Measurements from ENCODE around the gene CLCN2. TPM values are rescaled to one million over a fixed set of nuclear protein-coding genes. Genes with fewer than 3 reads are reported as not detected.

CLCN2 gene
- total RNA-seq, 1 experiment from 2014 or later: 4.5 TPM

GRCh38 chr3:184383033-184383740 lies 21.8 kb upstream of the CLCN2 start:
- TF ChIP-seq CTCF (IDR thresholded peaks at IDR 0.05; ENCODE audit: unreplicated experiment): no peak
- no TSS peak for BruUV-seq (replicated peaks)
- Mint-ChIP-seq H3K4me1 (ENCODE audit: insufficient read depth, unreplicated experiment) (no peaks in the 10 kb centered on the region), H3K4me3 (ENCODE audit: unreplicated experiment) (no peak overlapping the region), H3K27ac (ENCODE audit: low read depth, unreplicated experiment) (no peak overlapping the region), H3K9me3 (ENCODE audit: unreplicated experiment) (no peaks in the 10 kb centered on the region), H3K27me3 (ENCODE audit: insufficient read depth, unreplicated experiment) (peaks cover 22% of the 10 kb centered on the region), H3K36me3 (ENCODE audit: insufficient read depth, unreplicated experiment) (no peaks in the 10 kb centered on the region)
- intact Hi-C loops (cut with micrococcal nuclease): no loop called here
- ChIA-PET CTCF (interaction anchor here (1.8 to 2.0 kb wide), 2 partner anchors 9 to 11 kb away, joined by 7 to 9 read pairs; no protein-coding TSS in a partner anchor), POLR2A (interaction anchor here (1.2 to 2.1 kb wide), 2 partner anchors 11 to 21 kb away, joined by 3 to 7 read pairs; partner anchors contain the start of genes CLCN2 and POLR2H)
- no peak for DNase-seq (ENCODE audit: unreplicated experiment)

- DNase-seq (ENCODE audit: unreplicated experiment): no peak
- intact Hi-C loops (cut with micrococcal nuclease): no loop called here
- BruUV-seq (replicated peaks): no TSS peak
- Mint-ChIP-seq H3K27me3 (ENCODE audit: insufficient read depth, unreplicated experiment) (peaks cover 23% of the 10 kb centered on the region), H3K9me3 (ENCODE audit: unreplicated experiment) (no peaks in the 10 kb centered on the region), H3K4me3 (ENCODE audit: unreplicated experiment) (no peak overlapping the region), H3K27ac (ENCODE audit: low read depth, unreplicated experiment) (no peak overlapping the region), H3K4me1 (ENCODE audit: insufficient read depth, unreplicated experiment) (no peaks in the 10 kb centered on the region), H3K36me3 (ENCODE audit: insufficient read depth, unreplicated experiment) (no peaks in the 10 kb centered on the region)
- ChIA-PET CTCF (interaction anchor here (1.7 to 1.8 kb wide), 2 partner anchors 10 to 159 kb away, joined by 6 to 7 read pairs; no protein-coding TSS in a partner anchor), POLR2A (no interaction called here)
- no peak for TF ChIP-seq CTCF (IDR thresholded peaks at IDR 0.05; ENCODE audit: unreplicated experiment)
Observed at GRCh38 chr3:184382326-184383032, 21.1 kb upstream of the CLCN2 start.

- H3K9me3 Mint-ChIP-seq (ENCODE audit: unreplicated experiment): no peaks in the 10 kb centered on the region
- no peak overlapping the region for H3K4me3 Mint-ChIP-seq (ENCODE audit: unreplicated experiment)
- H3K36me3 Mint-ChIP-seq (ENCODE audit: insufficient read depth, unreplicated experiment): no peaks in the 10 kb centered on the region
- ChIA-PET CTCF (interaction anchor here (0.5 to 1.7 kb wide), 4 partner anchors 95 to 1717 kb away, joined by 3 to 6 read pairs (median 3); no protein-coding TSS in a partner anchor), POLR2A (no interaction called here)
- intact Hi-C loops (cut with micrococcal nuclease): no loop called here
- no TSS peak for BruUV-seq (replicated peaks)
- DNase-seq (ENCODE audit: unreplicated experiment): no peak
- H3K27ac Mint-ChIP-seq (ENCODE audit: low read depth, unreplicated experiment): no peak overlapping the region
- no peaks in the 10 kb centered on the region for H3K4me1 Mint-ChIP-seq (ENCODE audit: insufficient read depth, unreplicated experiment)
- H3K27me3 Mint-ChIP-seq (ENCODE audit: insufficient read depth, unreplicated experiment): peaks cover 32% of the 10 kb centered on the region
- TF ChIP-seq CTCF (IDR thresholded peaks at IDR 0.05; ENCODE audit: unreplicated experiment): no peak
Observed at GRCh38 chr3:184381261-184382224, 20.1 kb upstream of the CLCN2 start.
